HEK293T (cell line): Measurements from ENCODE around the gene SDS.

Source experiments
- CTCF ChIA-PET: fragments of 350-600 bp; formaldehyde crosslinking; extraction: SDS; loops from one replicate; lab custom pipeline; 2021; ENCODE audit warnings: antibody characterized with exemption, inconsistent platforms; lab: Yijun Ruan, JAX
- POLR2A ChIA-PET: fragments of 350-600 bp; formaldehyde crosslinking; extraction: SDS; loops from one replicate; lab custom pipeline; 2020; ENCODE audit warnings: antibody characterized with exemption, inconsistent platforms; lab: Yijun Ruan, JAX
- DNase-seq: peaks from one replicate; pipeline ENCODE4 v3.0.0; 2012; ENCODE audit warnings: mixed read lengths; ENCODE audit errors: extremely low spot score
- ARNT ChIP-seq: fragments of 450-650 bp; IDR thresholded peaks from 2 replicates; pipeline ENCODE4 v1.6.1; 2017; ENCODE audit warnings: mild to moderate bottlenecking
- BHLHE40 ChIP-seq: fragments of 450-650 bp; IDR thresholded peaks from 2 replicates; pipeline ENCODE4 v1.6.1; 2016; ENCODE audit warnings: mild to moderate bottlenecking, moderate library complexity, borderline replicate concordance
- CTBP1 ChIP-seq: fragments of 450-650 bp; IDR thresholded peaks from 2 replicates; pipeline ENCODE4 v1.6.1; 2016; ENCODE audit warnings: borderline replicate concordance
- ELF4 ChIP-seq: fragments of 450-650 bp; IDR thresholded peaks from 2 replicates; pipeline ENCODE4 v1.6.1; 2017; ENCODE audit warnings: antibody characterized with exemption
- FOXA1 ChIP-seq: fragments of 450-650 bp; IDR thresholded peaks from 2 replicates; pipeline ENCODE4 v1.6.1; 2016; ENCODE audit warnings: mild to moderate bottlenecking
- FOXK2 ChIP-seq: fragments of 450-650 bp; IDR thresholded peaks from 2 replicates; pipeline ENCODE4 v1.6.1; 2016; ENCODE audit warnings: mild to moderate bottlenecking
- FOXM1 ChIP-seq: fragments of 450-650 bp; IDR thresholded peaks from 2 replicates; pipeline ENCODE4 v1.6.1; 2017; ENCODE audit warnings: mild to moderate bottlenecking, borderline replicate concordance
- HDGF ChIP-seq: fragments of 450-650 bp; IDR thresholded peaks from 2 replicates; pipeline ENCODE4 v1.6.1; 2017; ENCODE audit warnings: antibody characterized with exemption, borderline replicate concordance
- L3MBTL2 ChIP-seq: fragments of 450-650 bp; conservative IDR thresholded peaks from 2 replicates; pipeline ENCODE4 v1.6.1; 2016; ENCODE audit warnings: mild to moderate bottlenecking
- LEF1 ChIP-seq: fragments of 450-650 bp; IDR thresholded peaks from 2 replicates; pipeline ENCODE4 v1.6.1; 2017; ENCODE audit warnings: mild to moderate bottlenecking, borderline replicate concordance
- NFRKB ChIP-seq: fragments of 450-650 bp; IDR thresholded peaks from 2 replicates; pipeline ENCODE4 v1.6.1; 2016; ENCODE audit warnings: mild to moderate bottlenecking, moderate library complexity
- SP1 ChIP-seq: fragments of 450-650 bp; IDR thresholded peaks from 2 replicates; pipeline ENCODE4 v1.6.1; 2017
- SUZ12 ChIP-seq: fragments of 450-650 bp; IDR thresholded peaks from 2 replicates; pipeline ENCODE4 v1.6.1; 2016; ENCODE audit warnings: mild to moderate bottlenecking
- TARDBP ChIP-seq: fragments of 450-650 bp; IDR thresholded peaks from 2 replicates; pipeline ENCODE4 v1.6.1; 2016
- ZNF384 ChIP-seq: fragments of 450-650 bp; IDR thresholded peaks from 2 replicates; pipeline ENCODE4 v1.6.1; 2016
- TF ChIP-seq, protein P1 (sequence below): fragments of 450-650 bp; IDR thresholded peaks from 2 replicates; pipeline ENCODE4 v1.6.1; 2016

The SDS gene

GRCh38 chr12:113416091-113416754 lies 12.5 kb upstream of the SDS start:
- no peak for TF ChIP-seq ZNF384
- no peak for TF ChIP-seq BHLHE40
- CTCF ChIA-PET = interaction anchor here (0.7 to 1.0 kb wide), 2 partner anchors 9 to 11 kb away, joined by 3 read pairs; no protein-coding TSS in a partner anchor
- no peak for DNase-seq
- POLR2A ChIA-PET = no interaction called here

- ChIA-PET CTCF (interaction anchor here (1.0 to 1.1 kb wide), 2 partner anchors 11 to 45 kb away, joined by 3 to 4 read pairs; no protein-coding TSS in a partner anchor), POLR2A (interaction anchor here (1.0 kb wide), 1 partner anchor 8 kb away, joined by 3 read pairs; the partner anchor contains the start of gene SDSL)
- TF ChIP-seq ARNT (no peak), NFRKB (no peak), FOXM1 (no peak), FOXA1 (no peak), HDGF (no peak), TARDBP (no peak), LEF1 (no peak)
- DNase-seq = no peak
These were observed 10.9 kb upstream of the SDS start for GRCh38 chr12:113414519-113415038.

GRCh38 chr12:113413488-113413939 lies 9.8 kb upstream of the SDS start:
- DNase-seq = no peak
- TF ChIP-seq FOXM1 = no peak
- ChIA-PET CTCF (interaction anchor here (1.0 kb wide), 1 partner anchor 12 kb away, joined by 4 read pairs; no protein-coding TSS in a partner anchor), POLR2A (interaction anchor here (1.0 kb wide), 1 partner anchor 9 kb away, joined by 3 read pairs; the partner anchor contains the start of gene SDSL)

DNA sequence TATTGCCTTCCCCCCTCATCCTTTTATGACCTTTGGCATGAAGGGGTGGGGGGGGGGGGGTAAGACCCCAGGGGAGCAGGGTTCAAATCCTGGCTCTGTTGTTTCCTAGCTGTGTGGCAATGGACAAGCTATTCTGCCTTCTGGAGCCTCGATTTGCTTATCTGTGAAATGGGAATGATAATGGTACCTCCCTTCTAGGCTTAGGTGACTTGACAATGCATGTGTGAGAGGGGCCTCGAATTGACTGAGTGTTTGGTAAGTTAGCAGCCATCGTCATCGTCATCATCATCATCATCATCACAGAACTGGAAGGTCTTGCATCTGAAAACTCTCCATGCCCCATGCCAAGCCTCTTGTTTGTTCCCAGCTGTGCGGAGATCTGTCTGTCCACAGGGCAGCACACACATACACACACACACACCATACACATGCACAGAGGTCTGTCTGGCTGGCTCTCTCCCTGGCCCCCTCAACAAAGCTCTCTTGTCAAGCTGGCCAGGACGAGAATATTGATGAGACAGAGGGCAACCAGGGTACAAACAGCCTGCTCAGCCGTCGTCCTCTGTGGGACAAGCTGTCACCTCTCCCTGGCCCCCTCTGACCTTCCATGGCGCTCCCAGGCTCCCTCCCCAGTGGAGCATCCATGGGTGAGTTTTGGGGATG lies 5.9 kb upstream of the SDS start:
- no peak for TF ChIP-seq TARDBP
- TF ChIP-seq SUZ12 = no peak
- TF ChIP-seq ARNT = no peak
- TF ChIP-seq HDGF = no peak
- no peak for TF ChIP-seq BHLHE40
- TF ChIP-seq LEF1 = no peak
- TF ChIP-seq L3MBTL2 = no peak
- no peak for TF ChIP-seq ELF4
- TF ChIP-seq FOXK2 = no peak
- TF ChIP-seq CTBP1 = no peak
- no peak for TF ChIP-seq ZNF384
- CTCF ChIA-PET = no interaction called here
- DNase-seq = no peak
- POLR2A ChIA-PET = no interaction called here

DNA sequence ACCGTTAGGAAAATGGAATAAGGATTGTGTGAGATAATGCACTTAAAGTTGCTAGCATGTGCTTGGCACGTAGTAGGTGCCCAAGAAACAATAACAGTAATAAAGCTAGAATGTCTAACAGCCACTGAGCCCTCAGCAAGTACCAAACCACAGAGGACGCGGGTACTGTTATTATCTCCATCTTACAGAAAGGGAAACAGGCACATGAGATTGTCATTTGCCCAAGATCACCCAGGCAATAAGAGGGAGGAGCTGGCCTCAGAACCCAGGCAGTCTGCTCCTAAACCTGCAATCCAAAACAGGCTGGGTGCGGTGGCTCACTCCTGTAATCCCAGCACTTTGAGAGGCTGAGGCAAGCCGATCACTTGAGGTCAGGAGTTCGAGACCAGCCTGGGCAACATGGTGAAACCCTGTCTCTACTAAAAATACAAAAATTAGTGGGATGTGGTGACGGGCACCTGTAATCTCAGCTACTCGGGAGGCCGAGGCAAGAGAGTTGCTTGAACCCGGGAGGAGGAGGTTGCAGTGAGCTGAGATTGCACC lies 5.1 kb upstream of the SDS start:
- POLR2A ChIA-PET = no interaction called here
- no peak for DNase-seq
- TF ChIP-seq ELF4 = no peak
- no peak for TF ChIP-seq HDGF
- no peak for TF ChIP-seq FOXM1
- TF ChIP-seq FOXA1 = no peak
- TF ChIP-seq, protein P1, sequence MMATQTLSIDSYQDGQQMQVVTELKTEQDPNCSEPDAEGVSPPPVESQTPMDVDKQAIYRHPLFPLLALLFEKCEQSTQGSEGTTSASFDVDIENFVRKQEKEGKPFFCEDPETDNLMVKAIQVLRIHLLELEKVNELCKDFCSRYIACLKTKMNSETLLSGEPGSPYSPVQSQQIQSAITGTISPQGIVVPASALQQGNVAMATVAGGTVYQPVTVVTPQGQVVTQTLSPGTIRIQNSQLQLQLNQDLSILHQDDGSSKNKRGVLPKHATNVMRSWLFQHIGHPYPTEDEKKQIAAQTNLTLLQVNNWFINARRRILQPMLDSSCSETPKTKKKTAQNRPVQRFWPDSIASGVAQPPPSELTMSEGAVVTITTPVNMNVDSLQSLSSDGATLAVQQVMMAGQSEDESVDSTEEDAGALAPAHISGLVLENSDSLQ = no peak
- TF ChIP-seq ZNF384 = no peak
- no peak for TF ChIP-seq L3MBTL2
- no peak for TF ChIP-seq FOXK2
- CTCF ChIA-PET = no interaction called here

DNA sequence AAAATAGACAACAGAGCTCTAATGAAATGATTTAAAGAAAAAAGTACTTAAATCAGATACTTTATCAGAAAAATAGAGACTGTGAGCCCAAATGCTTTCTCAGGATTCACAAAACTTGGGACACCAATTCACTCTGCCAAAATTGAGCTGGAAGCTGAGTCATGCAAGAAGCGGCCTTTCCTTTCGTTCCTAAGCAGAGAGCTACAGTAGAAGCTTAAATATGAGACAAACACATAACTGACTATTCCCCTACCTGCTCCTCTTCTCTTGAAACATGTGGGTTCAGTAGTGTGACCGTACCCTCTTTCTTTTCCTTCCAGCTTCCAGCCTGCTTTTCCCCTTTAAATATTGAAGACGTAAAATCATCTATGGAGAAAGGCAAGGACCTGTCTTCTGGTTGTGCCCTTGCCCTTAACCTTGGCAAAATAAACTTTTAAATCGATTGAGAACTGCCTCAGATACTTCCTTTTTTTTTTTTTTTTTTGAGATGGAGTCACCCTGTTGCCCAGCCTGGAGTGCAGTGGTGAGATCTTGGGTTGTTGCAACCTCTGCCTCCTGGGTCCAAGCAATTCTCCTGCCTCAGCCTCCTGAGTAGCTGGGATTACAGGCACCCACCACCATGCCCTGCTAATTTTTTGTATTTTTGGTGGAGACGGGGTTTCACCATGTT lies 4.4 kb upstream of the SDS start:
- no peak for TF ChIP-seq ARNT
- TF ChIP-seq, protein P1 = no peak
- no peak for TF ChIP-seq ZNF384
- CTCF ChIA-PET = no interaction called here
- DNase-seq = no peak
- POLR2A ChIA-PET = no interaction called here

- ChIA-PET POLR2A (interaction anchor here (0.9 kb wide), 1 partner anchor 17 kb away, joined by 3 read pairs; the partner anchor contains the start of gene SDSL), CTCF (interaction anchor here (0.6 to 1.5 kb wide), 3 partner anchors 8 to 20 kb away, joined by 3 to 5 read pairs (median 3); no protein-coding TSS in a partner anchor)
- no peak for TF ChIP-seq TARDBP
- TF ChIP-seq SUZ12 = no peak
- TF ChIP-seq FOXM1 = no peak
- TF ChIP-seq ARNT = no peak
- TF ChIP-seq, protein P1 = no peak
- TF ChIP-seq CTBP1 = no peak
- TF ChIP-seq L3MBTL2 = no peak
- TF ChIP-seq HDGF = no peak
- TF ChIP-seq FOXA1 = no peak
- no peak for TF ChIP-seq NFRKB
- no peak for TF ChIP-seq BHLHE40
- TF ChIP-seq LEF1 = no peak
- TF ChIP-seq SP1 = no peak
- no peak for TF ChIP-seq ZNF384
- TF ChIP-seq FOXK2 = no peak
- no peak for TF ChIP-seq ELF4
- no peak for DNase-seq
These were observed 2.0 kb upstream of the SDS start for GRCh38 chr12:113405694-113406093.
